Body of pancreas (tissue), 4 donors: Measurements from ENCODE around the gene NFYC.

ENCODE experiments used
- CTCF ChIP-seq, 7 experiments: fragments of 450-650 bp in 4 of 7; fragments of 200-600 bp in 3 of 7; sonication (generic) in 3 of 7; IDR thresholded peaks; one replicate each; pipeline ENCODE4 v1.5.1; 2016 to 2019; ENCODE audit warnings: antibody characterized with exemption in 7 of 7
- POLR2A ChIP-seq, 3 donors: fragments of 450-650 bp; IDR thresholded peaks; one replicate each; pipeline ENCODE4 v1.6.1; 2016; ENCODE audit warnings: antibody characterized with exemption in 3 of 3, mild to moderate bottlenecking in 2 of 3

- TF ChIP-seq CTCF (IDR thresholded peaks at IDR 0.05) (no peak), POLR2A (IDR thresholded peaks at IDR 0.05) (no peak)
These were observed 20.2 kb downstream of the NFYC start for GRCh38 chr1:40711465-40712404.
